BJ (cell line): ENCODE results near the gene GABRP. TPM values are rescaled to one million over a fixed set of nuclear protein-coding genes. Genes with fewer than 3 reads are reported as not detected.

Source experiments
- CTCF ChIA-PET: fragments of 350-600 bp; formaldehyde crosslinking; extraction: SDS; loops from one replicate; lab custom pipeline; 2021; ENCODE audit warnings: antibody characterized with exemption, inconsistent platforms; lab: Yijun Ruan, JAX
- POLR2A ChIA-PET: fragments of 300-600 bp; sonication (Branson Sonifier 250); formaldehyde crosslinking; extraction: SDS; loops from one replicate; lab custom pipeline; 2021; ENCODE audit warnings: antibody characterized with exemption; lab: Charles Lee
- DNase-seq: peaks from one replicate; pipeline ENCODE4 v3.0.0-alpha.2; 2011; ENCODE audit warnings: low read depth
- H3K27me3 ChIP-seq: 2 replicates; pipeline ENCODE4 v1.6.0; 2011; ENCODE audit warnings: low read length; ENCODE audit not compliant: control insufficient read depth, insufficient read depth
- H3K36me3 ChIP-seq: 2 replicates; pipeline ENCODE4 v1.5.1; 2011; ENCODE audit warnings: low read length; ENCODE audit not compliant: control insufficient read depth, insufficient read depth
- H3K4me3 ChIP-seq: 2 replicates; pipeline ENCODE4 v1.5.1; 2011; ENCODE audit warnings: low read depth, mild to moderate bottlenecking, control low read depth, low read length
- CTCF ChIP-seq: IDR thresholded peaks from 2 replicates; pipeline ENCODE4 v1.5.1; 2011; ENCODE audit warnings: low read depth, mild to moderate bottlenecking, control low read depth, inconsistent platforms, low read length, moderate library complexity; ENCODE audit not compliant: insufficient read depth
- polyA plus RNA-seq: library from polyadenylated mRNA; depleted of rRNA; stranded (reverse); fragments of >200 nt; gene quantifications from 2 replicates; pipeline ENCODE4 v1.2.3, GENCODE V29; 2011

Gene GABRP
- polyA plus RNA-seq, 1 experiment, result not detected

- Histone ChIP-seq H3K27me3 (no peaks in the 10 kb centered on the region), H3K36me3 (no peaks in the 10 kb centered on the region), H3K4me3 (no peak overlapping the region)
- TF ChIP-seq CTCF, result no peak
- POLR2A ChIA-PET, result no interaction called here
- no peak for DNase-seq
- CTCF ChIA-PET, result no interaction called here
These were observed 1.1 kb upstream of the GABRP start for GRCh38 chr5:170782438-170782837.

GRCh38 chr5:170785416-170785815 lies 1.9 kb downstream of the GABRP start:
- Histone ChIP-seq H3K27me3 (no peaks in the 10 kb centered on the region), H3K36me3 (no peaks in the 10 kb centered on the region), H3K4me3 (no peak overlapping the region)
- no peak for DNase-seq
- POLR2A ChIA-PET, result no interaction called here
- CTCF ChIA-PET, result interaction anchor here (10.9 kb wide), 1 partner anchor 39 kb away, joined by 220 read pairs; no protein-coding TSS in a partner anchor
- no peak for TF ChIP-seq CTCF

- no peak for TF ChIP-seq CTCF
- Histone ChIP-seq H3K36me3 (no peaks in the 10 kb centered on the region), H3K27me3 (no peaks in the 10 kb centered on the region), H3K4me3 (no peak overlapping the region)
- no peak for DNase-seq
- ChIA-PET POLR2A (no interaction called here), CTCF (interaction anchor here (1.2 to 10.9 kb wide), 3 partner anchors 10 to 149 kb away, joined by 3 to 220 read pairs (median 3); no protein-coding TSS in a partner anchor)
These were observed 3.7 kb downstream of the GABRP start for GRCh38 chr5:170787216-170787615.

- ChIA-PET CTCF (interaction anchor here (1.2 to 10.9 kb wide), 2 partner anchors 43 to 553 kb away, joined by 3 to 220 read pairs; no protein-coding TSS in a partner anchor), POLR2A (no interaction called here)
- TF ChIP-seq CTCF, result no peak
- Histone ChIP-seq H3K36me3 (no peaks in the 10 kb centered on the region), H3K4me3 (no peak overlapping the region), H3K27me3 (no peaks in the 10 kb centered on the region)
- DNase-seq, result no peak
These were observed 5.2 kb downstream of the GABRP start for GRCh38 chr5:170788626-170789304.

- ChIA-PET POLR2A (no interaction called here), CTCF (interaction anchor here (0.5 to 10.9 kb wide), 9 partner anchors 14 to 617 kb away, joined by 3 to 220 read pairs (median 5); no protein-coding TSS in a partner anchor)
- Histone ChIP-seq H3K27me3 (no peaks in the 10 kb centered on the region), H3K36me3 (no peaks in the 10 kb centered on the region), H3K4me3 (no peak overlapping the region)
- no peak for DNase-seq
- TF ChIP-seq CTCF, result peak; percentile 63
These were observed 7.9 kb downstream of the GABRP start for GRCh38 chr5:170791325-170791954.
